Lower leg skin (tissue), 3 donors: ENCODE measurements around the gene PCDHGA7.

Experiments
- POLR2A ChIP-seq, 2 donors: fragments of 450-650 bp; IDR thresholded peaks; one replicate each; pipeline ENCODE4 v1.6.1; 2016 to 2017; ENCODE audit warnings: antibody characterized with exemption in 2 of 2, mild to moderate bottlenecking in 1 of 2, moderate library complexity in 1 of 2
- TF ChIP-seq, protein P1 (sequence below), 3 donors: fragments of 450-650 bp; IDR thresholded peaks; one replicate each; pipeline ENCODE4 v1.5.1; 2016; ENCODE audit warnings: antibody characterized with exemption in 3 of 3, mild to moderate bottlenecking in 3 of 3, moderate library complexity in 2 of 3

DNA sequence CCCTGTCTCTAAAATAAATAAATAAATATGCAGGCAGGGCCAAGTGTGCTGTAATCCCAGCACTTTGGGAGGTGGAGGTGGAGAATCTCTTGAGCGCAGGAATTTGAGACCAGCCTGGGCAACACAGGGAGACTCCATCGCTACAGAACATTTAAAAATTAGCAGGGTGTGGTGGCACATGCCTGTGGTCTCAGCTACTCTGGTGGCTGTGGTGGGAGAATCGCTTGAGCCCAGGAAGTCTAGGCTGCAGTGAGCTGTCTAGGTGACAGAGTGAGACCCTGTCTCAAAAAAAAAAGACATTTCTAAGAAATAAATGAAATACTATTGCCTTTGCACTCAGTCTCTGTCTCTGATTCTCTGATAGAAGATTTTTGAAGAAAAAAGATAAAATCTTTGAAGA lies 29.0 kb downstream of the PCDHGA7 start:
- TF ChIP-seq, protein P1, sequence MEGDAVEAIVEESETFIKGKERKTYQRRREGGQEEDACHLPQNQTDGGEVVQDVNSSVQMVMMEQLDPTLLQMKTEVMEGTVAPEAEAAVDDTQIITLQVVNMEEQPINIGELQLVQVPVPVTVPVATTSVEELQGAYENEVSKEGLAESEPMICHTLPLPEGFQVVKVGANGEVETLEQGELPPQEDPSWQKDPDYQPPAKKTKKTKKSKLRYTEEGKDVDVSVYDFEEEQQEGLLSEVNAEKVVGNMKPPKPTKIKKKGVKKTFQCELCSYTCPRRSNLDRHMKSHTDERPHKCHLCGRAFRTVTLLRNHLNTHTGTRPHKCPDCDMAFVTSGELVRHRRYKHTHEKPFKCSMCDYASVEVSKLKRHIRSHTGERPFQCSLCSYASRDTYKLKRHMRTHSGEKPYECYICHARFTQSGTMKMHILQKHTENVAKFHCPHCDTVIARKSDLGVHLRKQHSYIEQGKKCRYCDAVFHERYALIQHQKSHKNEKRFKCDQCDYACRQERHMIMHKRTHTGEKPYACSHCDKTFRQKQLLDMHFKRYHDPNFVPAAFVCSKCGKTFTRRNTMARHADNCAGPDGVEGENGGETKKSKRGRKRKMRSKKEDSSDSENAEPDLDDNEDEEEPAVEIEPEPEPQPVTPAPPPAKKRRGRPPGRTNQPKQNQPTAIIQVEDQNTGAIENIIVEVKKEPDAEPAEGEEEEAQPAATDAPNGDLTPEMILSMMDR (IDR thresholded peaks at IDR 0.05), result no peak
- no peak for TF ChIP-seq POLR2A (IDR thresholded peaks at IDR 0.05)
